ENCODE data around the gene HSPB8. TPM values are rescaled to one million over a fixed set of nuclear protein-coding genes. Genes with fewer than 3 reads are reported as not detected.

The HSPB8 gene
- total RNA-seq, 2 experiments from 2014 or later: not detected

DNA sequence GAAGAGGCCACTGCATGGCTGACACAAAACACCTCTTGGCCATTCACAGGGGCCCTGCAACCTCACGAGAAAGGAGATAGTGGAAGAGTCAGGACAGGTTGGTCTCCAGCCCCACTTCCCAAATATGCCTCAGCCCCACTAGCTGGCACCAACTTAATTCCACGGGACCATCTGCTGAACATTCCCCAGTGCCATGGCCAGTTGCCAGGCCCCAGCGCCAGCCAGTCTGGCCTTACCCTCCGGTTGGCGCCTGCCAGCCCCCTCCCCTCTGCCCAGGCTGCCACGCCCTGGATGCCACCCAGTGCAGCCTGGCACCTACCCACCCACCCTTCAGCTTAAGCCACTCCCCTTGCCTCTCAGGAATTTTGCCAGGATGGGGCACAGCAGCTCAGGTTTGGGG is 21.2 kb upstream of the HSPB8 start:
- CTCF ChIA-PET (ENCODE audit: unreplicated experiment): no interaction called here
- H3K4me2 ChIP-seq (ENCODE audit: low read length): no peak overlapping the region
- DNase-seq (ENCODE audit: low spot score): no peak
- H3K4me3 ChIP-seq (ENCODE audit: low read depth, low read length, poor library complexity, severe bottlenecking): no peak overlapping the region
- no peaks in the 10 kb centered on the region for H3K79me2 ChIP-seq (ENCODE audit: insufficient read depth, low read depth, low read length)
- BruUV-seq (replicated peaks): no TSS peak
- POLR2A ChIA-PET: no interaction called here
- no peak overlapping the region for H3K27ac ChIP-seq (ENCODE audit: low read depth, low read length, poor library complexity, severe bottlenecking)
- H3K36me3 ChIP-seq (ENCODE audit: insufficient read depth, low read length): no peaks in the 10 kb centered on the region
- intact Hi-C loops (cut with micrococcal nuclease; ENCODE audit: unreplicated experiment): no loop called here
- H4K20me1 ChIP-seq (ENCODE audit: insufficient read depth, low read length): no peaks in the 10 kb centered on the region
- TF ChIP-seq EZH2phosphoT487 (IDR thresholded peaks at IDR 0.05; ENCODE audit: borderline replicate concordance, low read depth, low read length) (no peak), CTCF (conservative IDR thresholded peaks at IDR 0.05; ENCODE audit: low read length) (no peak)
- H3K9me3 ChIP-seq (ENCODE audit: low read length): no peaks in the 10 kb centered on the region
- no peaks in the 10 kb centered on the region for H3K4me1 ChIP-seq (ENCODE audit: insufficient read depth, low read length, poor library complexity, severe bottlenecking)
- no peaks in the 10 kb centered on the region for H3K9me2 ChIP-seq (ENCODE audit: insufficient read depth, low read length)
- H2AFZ ChIP-seq (ENCODE audit: low read length): no peak overlapping the region

DNA sequence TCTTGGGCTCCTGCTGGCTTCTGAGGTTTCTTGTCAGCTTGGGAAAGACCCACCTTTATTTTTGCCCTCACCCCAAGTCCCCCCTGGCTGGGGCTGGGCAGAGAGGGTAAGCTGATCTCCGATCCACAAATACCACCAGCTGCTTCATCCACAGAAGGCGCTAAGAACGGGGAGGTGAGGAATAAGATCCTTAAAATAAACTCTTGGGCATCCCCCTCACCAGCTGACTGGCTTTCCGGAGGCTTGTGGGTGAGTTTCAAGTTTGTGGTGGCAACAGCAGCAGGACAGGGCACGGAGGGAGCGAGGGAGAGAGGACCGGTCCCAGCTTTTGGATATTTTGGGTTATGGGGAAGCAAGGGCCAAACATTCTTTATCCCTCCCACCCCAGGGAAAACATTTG is 20.8 kb upstream of the HSPB8 start:
- no peak for TF ChIP-seq CTCF (conservative IDR thresholded peaks at IDR 0.05; ENCODE audit: low read length)
- TF ChIP-seq EZH2phosphoT487 (IDR thresholded peaks at IDR 0.05; ENCODE audit: borderline replicate concordance, low read depth, low read length): no peak
- Histone ChIP-seq H4K20me1 (ENCODE audit: insufficient read depth, low read length) (no peaks in the 10 kb centered on the region), H3K27ac (ENCODE audit: low read depth, low read length, poor library complexity, severe bottlenecking) (no peak overlapping the region), H2AFZ (ENCODE audit: low read length) (no peak overlapping the region), H3K36me3 (ENCODE audit: insufficient read depth, low read length) (no peaks in the 10 kb centered on the region), H3K9me3 (ENCODE audit: low read length) (no peaks in the 10 kb centered on the region), H3K9me2 (ENCODE audit: insufficient read depth, low read length) (no peaks in the 10 kb centered on the region), H3K4me2 (ENCODE audit: low read length) (no peak overlapping the region), H3K4me3 (ENCODE audit: low read depth, low read length, poor library complexity, severe bottlenecking) (no peak overlapping the region), H3K79me2 (ENCODE audit: insufficient read depth, low read depth, low read length) (no peaks in the 10 kb centered on the region), H3K4me1 (ENCODE audit: insufficient read depth, low read length, poor library complexity, severe bottlenecking) (no peaks in the 10 kb centered on the region)
- no peak for DNase-seq (ENCODE audit: low spot score)
- BruUV-seq (replicated peaks): no TSS peak
- CTCF ChIA-PET (ENCODE audit: unreplicated experiment): no interaction called here
- intact Hi-C loops (cut with micrococcal nuclease; ENCODE audit: unreplicated experiment): no loop called here
- POLR2A ChIA-PET: no interaction called here

- TF ChIP-seq EZH2phosphoT487 (IDR thresholded peaks at IDR 0.05; ENCODE audit: borderline replicate concordance, low read depth, low read length): no peak
- no peak for TF ChIP-seq CTCF (conservative IDR thresholded peaks at IDR 0.05; ENCODE audit: low read length)
- no peak overlapping the region for H3K4me3 ChIP-seq (ENCODE audit: low read depth, low read length, poor library complexity, severe bottlenecking)
- H3K4me2 ChIP-seq (ENCODE audit: low read length): no peak overlapping the region
- no peak for DNase-seq (ENCODE audit: low spot score)
- no peaks in the 10 kb centered on the region for H3K79me2 ChIP-seq (ENCODE audit: insufficient read depth, low read depth, low read length)
- no peaks in the 10 kb centered on the region for H3K36me3 ChIP-seq (ENCODE audit: insufficient read depth, low read length)
- H3K27ac ChIP-seq (ENCODE audit: low read depth, low read length, poor library complexity, severe bottlenecking): no peak overlapping the region
- no peaks in the 10 kb centered on the region for H4K20me1 ChIP-seq (ENCODE audit: insufficient read depth, low read length)
- no peaks in the 10 kb centered on the region for H3K9me3 ChIP-seq (ENCODE audit: low read length)
- CTCF ChIA-PET (ENCODE audit: unreplicated experiment): no interaction called here
- BruUV-seq (replicated peaks): no TSS peak
- POLR2A ChIA-PET: no interaction called here
- H2AFZ ChIP-seq (ENCODE audit: low read length): no peak overlapping the region
- intact Hi-C loops (cut with micrococcal nuclease; ENCODE audit: unreplicated experiment): no loop called here
- no peaks in the 10 kb centered on the region for H3K4me1 ChIP-seq (ENCODE audit: insufficient read depth, low read length, poor library complexity, severe bottlenecking)
- H3K9me2 ChIP-seq (ENCODE audit: insufficient read depth, low read length): no peaks in the 10 kb centered on the region
Observed at GRCh38 chr12:119158402-119158801, 20.3 kb upstream of the HSPB8 start.
